Measurements from ENCODE around the gene DCAF10.
"Not testable (repeated sequence)": the region's sequence is repeated elsewhere in the genome, so short reads cannot be mapped to it uniquely, and the experiment has no call there.

GRCh38 chr9:37891042-37891441 is 90.4 kb downstream of the DCAF10 start:
- TF ChIP-seq CTCF (IDR thresholded peaks at IDR 0.05 in 8 of 11, conservative IDR thresholded peaks at IDR 0.05 in 3 of 11); POLR2A (IDR thresholded peaks at IDR 0.05): not testable (repeated sequence)
